ENCODE data around the gene SLC2A4RG. TPM values are rescaled to one million over a fixed set of nuclear protein-coding genes. Genes with fewer than 3 reads are reported as not detected.
A peak's percentile ranks its signal among the peaks of the same experiment; 100 is the strongest.

Gene SLC2A4RG
- total RNA-seq, 1 experiment from 2014 or later = 200 TPM

DNA sequence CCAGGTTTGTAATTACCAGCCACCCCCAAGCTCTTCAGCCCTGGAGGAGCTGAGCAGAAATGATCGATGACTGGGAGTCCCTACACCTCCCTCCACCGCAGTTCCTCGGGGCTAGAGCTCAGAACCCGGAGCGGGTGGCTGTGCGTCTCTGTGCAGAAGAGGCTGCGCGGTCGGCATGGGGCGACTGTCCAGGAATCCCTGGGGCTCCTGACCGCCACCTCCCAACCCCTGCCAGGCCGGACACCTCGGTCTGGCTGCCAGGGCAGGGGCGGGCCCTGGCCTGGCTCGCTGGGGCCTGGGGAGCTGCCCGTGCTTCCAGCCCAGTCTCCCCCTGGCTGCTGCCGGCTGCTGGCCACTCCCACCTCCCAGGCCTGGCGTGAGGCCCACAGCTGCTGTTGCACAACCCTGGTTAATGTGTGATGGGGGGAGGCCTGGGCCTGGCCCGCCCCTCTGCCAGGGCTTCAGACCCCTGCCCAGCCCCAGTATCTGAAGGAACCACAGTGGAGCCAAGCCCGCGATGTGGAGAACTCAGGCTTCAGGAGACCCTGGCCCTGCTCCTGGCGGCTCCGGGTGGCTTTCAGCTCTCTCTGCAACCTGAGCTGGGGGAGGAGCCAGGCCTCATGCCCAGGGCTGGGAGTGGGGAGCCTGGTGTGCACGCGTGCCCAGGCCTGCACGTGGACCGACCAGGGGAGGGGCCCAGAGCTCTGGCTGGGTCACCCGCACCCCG lies 1.2 kb downstream of the SLC2A4RG start:
- peak; percentile 98 for DNase-seq (ENCODE audit: low spot score)

DNA sequence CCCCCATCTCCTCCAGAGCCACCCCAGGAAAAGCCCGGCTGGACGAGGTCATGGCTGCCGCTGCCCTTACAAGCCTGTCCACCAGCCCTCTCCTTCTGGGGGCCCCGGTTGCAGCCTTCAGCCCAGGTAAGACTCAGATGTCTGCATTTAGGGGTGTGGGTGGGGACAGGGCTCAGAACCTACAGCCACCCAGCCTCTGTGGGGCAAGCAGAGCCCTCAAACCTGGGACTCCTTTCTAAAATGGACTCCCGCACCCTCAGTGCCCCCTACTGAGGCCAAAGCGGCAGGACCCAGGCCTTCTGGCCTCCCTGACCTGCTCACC lies 1.7 kb downstream of the SLC2A4RG start:
- DNase-seq (ENCODE audit: low spot score) = no peak

DNA sequence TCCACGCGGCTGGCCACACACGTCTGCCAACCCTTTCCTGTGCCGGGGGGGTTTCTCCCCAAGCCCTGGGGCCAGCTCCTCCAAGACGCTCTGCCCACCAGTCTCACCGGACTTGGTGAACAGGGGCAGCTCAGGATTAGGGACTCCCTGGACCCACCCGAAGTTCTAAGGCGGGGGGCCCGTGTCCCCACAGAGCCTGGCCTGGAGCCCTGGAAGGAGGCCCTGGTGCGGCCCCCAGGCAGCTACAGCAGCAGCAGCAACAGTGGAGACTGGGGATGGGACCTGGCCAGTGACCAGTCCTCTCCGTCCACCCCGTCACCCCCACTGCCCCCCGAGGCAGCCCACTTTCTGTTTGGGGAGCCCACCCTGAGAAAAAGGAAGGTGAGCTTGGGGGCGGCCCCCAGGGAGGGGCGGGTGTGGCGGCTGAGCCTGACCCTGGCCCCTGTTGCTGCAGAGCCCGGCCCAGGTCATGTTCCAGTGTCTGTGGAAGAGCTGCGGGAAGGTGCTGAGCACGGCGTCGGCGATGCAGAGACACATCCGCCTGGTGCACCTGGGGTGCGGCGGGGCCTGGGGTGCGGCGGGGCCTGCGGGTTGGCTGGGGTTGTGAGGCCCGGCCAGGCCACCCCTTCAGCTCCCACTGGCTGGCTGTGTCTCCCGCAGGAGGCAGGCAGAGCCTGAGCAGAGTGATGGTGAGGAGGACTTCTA lies 2.3 kb downstream of the SLC2A4RG start:
- DNase-seq (ENCODE audit: low spot score) = no peak

DNA sequence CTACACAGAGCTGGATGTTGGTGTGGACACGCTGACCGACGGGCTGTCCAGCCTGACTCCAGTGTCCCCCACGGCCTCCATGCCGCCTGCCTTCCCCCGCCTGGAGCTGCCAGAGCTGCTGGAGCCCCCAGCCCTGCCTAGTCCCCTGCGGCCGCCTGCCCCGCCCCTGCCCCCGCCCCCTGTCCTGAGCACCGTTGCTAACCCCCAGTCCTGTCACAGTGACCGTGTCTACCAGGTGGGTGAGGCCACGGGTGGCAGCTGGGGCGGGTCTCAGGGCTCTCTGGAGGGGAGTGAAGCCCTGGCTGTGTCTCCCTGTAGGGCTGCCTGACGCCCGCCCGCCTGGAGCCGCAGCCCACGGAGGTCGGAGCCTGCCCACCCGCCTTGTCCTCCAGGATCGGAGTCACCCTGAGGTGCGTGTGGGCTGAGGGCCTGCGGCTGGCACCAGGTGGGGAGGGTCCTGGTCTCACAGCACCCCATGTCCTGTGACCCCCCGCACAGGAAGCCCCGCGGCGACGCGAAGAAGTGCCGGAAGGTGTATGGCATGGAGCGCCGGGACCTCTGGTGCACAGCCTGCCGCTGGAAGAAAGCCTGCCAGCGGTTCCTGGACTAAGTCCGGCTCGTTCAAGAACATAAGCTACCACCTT lies 2.9 kb downstream of the SLC2A4RG start:
- no peak for DNase-seq (ENCODE audit: low spot score)

DNA sequence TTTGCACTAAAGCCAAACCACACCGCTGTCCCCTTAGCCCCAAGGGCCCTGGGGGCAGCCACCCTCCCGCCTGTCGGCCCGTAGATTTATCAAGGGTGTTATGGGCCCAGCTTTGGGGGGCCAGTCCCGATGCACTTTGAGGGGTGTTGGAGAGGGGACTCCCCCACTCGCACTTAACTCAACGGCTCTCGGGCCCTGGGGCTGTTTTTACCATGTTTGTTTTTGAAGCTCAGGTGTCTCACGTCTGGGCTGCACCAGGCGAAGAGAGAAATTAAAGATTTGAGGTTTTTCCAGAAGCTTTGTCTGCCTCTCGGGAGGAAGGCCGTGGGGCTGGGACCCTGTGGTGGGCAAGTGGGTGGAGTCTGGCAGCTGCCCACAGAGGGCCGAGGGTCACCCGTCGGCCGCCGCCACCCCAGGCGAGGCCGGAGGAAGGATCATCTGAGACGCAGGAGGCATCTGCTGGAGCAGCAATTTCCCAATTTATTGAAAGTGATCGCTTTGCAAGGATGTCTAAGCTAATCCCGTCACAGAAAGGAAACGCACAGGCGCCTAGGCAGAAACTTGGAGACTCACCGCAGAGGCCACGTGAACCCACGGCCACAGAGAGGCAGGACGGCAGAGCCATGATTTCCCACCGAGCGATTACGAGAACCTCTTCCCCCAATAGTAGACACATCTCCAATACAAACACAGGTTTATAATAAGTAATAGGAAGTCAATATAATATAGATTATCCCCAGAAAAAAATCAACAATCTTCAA lies 3.8 kb downstream of the SLC2A4RG start:
- DNase-seq (ENCODE audit: low spot score) = no peak

DNA sequence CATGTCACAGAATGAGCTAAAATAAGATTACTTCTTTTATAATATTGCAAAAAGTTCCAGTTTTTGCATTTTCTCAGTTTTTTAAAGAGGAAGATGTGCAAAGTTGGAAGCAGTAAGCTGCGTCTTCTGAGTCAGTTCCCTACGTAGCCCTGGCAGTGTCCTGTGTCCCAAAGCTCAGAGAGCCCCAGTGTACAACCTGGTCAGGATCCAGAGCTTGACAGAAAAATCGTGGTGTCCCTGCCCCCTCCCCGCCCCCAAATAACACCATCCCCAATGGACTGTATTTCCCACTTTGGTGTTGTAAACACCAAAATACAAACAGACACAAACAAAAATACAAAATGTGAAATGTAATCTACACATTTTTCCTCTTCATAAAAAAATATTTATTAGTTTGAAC lies 4.6 kb downstream of the SLC2A4RG start:
- no peak for DNase-seq (ENCODE audit: low spot score)

DNA sequence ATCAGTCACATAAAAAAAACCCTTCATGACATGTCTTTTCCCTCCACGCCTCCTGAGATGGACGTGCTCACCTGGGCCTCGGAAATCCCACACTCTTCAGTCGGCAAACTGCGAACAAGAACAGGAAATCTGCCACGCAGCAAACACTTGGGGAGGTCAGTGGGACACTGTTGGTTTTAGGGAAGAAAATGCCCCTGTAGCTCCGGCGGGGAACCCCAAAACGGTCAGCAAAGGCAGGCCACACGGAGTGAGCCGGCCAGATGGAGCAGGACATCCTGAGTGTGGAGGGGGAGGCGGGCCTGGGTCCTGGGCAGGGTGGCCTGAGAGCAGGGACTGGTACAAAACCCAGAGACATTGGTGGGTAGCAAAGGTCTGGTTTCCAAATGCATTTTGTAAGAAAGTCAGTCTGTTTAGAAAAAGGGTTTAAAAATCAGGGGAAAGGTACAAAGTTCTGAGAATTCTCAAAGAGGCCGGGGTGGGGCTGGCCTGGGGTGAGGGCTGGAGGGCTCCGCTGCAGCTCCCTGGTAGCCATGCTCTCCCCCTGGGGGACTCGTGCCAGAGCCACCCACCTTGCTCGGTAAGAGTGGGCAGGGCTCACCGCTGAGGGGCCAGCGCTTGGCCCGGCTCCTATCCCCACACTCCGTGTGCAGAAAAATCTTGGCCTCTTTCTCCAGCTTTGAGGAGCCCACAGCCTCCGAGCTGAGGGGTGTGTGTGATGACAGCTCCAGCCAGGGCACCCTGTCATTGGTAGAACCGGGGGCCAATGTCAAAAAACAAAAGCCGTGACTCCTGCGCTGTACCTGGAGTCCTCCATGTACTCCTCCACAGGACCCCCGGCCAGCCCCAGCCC lies 5.2 kb downstream of the SLC2A4RG start:
- no peak for DNase-seq (ENCODE audit: low spot score)

DNA sequence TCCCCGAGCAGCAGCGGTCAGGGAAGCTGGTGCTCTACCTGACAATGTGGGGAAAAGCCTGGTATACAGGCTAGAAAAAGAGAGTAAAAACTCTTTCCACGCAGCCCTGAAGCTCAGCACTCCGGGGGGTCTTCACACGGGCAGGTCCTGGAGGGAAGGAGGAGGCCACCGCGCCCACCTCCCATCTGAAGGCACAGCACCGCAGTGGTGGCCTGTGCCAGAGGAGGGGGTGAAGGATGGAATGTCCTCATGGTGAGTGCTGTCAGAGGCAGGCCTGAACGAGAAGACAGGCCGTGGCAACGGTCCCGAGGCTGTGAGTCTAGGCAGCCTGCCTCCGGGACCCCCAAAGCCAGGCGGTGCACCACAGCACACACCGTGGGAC lies 5.8 kb downstream of the SLC2A4RG start:
- DNase-seq (ENCODE audit: low spot score) = no peak

DNA sequence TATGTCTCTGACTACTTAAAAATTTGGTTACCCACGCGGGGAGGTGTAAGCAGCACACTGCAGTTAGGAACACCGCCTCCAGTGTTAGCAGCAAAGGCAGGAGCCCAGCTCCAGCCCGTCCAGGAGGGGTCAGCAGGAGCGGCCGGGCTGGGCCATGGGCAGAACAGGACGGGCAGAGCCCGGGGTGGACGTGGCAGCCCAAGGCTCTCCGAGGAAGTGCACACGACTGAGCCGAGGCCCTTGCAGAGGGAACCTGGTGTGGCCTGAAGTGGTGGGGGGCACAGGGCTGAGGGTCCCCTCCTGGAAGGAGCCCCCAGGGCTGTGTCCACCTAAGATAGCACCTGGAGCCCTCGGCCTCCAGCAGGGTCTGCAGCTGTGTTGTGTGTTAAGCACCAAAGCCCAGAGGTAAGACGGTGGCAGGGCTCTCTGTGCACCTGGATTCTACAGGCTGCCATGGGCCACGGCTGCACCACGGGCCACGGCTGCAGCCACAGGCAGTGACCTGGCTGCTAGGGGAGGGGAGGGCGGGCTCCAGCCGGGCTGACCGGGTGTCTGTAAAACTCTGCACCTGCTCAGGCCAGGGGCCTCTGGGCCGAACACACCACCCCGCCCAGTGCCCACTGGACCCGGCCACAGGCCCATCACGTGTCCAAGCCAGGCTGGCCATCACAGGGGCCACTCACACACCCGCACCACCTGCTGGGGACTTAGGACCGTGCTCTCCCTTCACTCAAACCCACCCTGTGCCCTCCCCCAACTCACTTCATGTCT lies 6.6 kb downstream of the SLC2A4RG start:
- no peak for DNase-seq (ENCODE audit: low spot score)

DNA sequence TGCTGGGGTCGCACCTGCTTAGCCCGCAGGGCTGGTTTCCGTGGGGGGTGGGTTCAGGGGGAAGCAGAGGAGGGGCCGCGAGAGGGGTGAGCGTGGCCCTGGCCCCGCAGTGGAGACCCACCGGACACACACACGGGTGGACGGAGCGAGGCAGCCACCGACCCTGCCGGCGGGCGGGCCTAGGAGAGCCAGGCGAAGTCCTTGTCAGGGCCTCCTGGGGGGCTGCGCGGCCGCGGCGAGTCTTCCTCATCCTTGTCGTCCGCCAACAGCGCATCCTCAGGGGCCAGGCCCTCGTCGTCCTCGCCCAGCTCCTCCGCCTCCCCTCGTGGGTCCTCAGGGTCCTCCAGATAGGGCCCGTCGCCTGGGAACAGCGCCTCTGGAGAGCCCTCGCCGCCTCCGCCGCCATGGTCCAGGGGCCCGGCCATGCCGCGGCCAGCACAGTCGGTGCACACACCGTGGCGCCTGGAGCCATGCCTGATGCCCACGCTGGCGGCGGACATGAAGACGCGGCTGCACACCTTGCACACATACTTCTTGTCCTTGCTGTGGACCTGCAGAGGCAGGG lies 7.3 kb downstream of the SLC2A4RG start:
- DNase-seq (ENCODE audit: low spot score) = no peak

DNA sequence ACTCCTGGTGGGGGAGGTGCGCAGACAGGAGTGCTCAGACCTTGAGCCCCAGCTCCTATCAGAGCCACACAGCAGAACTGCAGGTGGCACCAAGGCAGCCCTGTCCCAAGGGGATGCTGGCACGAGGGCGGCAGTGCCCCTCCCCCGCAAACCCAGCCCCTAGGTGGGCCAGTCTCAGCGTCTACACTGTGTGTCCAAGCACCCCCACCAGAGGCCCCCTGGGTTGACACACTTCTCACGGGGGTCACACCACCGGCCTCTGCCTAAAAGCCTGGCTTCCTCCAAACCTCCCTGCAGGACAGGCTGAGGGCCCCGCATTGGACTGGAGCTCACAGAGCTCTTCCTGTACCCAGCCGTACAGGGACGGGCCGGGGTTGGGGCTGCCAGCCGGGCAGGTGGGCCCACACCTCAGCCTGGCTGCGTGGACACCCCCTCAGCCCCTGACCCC lies 8.1 kb downstream of the SLC2A4RG start:
- DNase-seq (ENCODE audit: low spot score) = no peak

DNA sequence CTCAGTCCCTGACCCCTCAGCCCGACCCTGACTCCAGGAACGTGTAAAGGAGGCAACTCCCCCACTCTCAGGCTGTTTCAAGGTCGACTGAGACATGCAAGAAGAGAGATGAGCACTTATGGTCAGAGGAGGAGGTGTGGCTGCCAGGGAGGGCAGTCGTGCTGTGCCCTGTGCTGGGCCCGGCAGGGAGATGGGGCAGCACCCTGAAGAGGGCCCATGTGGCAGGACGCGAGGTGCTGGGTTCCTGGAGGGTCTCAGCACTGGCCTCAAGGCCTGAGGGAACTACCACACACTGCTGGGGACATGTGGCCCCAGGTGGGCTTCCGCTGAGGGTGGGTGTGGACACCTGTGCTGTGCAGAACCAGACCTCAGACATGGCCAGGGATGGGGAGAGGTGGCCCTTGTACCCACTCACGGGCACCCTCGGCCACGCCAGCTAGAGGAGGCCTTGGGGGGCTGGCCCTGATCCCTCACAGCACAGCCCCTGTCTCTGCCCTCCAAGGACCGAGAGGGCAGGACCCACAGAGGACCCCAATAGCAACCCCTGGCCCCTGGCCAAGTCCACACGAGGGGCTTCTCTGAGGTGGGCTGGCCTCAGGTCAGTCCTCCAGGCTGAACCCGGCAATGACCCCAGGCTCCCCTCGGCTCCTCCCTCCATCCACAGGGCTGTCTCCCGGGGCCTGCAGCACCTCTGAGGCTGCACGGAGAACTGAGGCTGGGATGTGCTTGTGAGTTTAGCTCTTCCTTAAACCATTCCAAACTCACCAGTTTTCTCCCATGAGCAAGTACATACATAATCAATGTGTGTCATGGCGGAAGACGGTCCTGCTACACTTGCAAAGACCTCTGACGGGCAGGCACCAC lies 8.7 kb downstream of the SLC2A4RG start:
- DNase-seq (ENCODE audit: low spot score) = no peak

DNA sequence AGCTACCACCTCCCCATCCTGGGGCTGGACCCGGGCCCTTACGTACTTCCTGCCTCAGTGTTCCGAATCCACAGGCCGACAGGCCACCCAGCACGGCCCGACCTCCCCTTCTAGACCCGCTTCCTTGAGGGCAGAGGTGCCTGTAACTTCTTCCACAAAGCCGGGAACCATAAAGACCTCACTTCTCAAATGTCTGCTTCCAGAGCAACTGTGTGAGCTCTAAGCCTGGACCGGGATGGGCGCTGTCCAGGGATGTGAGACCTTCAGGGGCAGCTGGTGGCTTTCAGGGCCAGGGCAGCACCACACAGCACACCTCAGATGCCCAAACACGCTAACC lies 9.3 kb downstream of the SLC2A4RG start:
- DNase-seq (ENCODE audit: low spot score) = no peak

DNA sequence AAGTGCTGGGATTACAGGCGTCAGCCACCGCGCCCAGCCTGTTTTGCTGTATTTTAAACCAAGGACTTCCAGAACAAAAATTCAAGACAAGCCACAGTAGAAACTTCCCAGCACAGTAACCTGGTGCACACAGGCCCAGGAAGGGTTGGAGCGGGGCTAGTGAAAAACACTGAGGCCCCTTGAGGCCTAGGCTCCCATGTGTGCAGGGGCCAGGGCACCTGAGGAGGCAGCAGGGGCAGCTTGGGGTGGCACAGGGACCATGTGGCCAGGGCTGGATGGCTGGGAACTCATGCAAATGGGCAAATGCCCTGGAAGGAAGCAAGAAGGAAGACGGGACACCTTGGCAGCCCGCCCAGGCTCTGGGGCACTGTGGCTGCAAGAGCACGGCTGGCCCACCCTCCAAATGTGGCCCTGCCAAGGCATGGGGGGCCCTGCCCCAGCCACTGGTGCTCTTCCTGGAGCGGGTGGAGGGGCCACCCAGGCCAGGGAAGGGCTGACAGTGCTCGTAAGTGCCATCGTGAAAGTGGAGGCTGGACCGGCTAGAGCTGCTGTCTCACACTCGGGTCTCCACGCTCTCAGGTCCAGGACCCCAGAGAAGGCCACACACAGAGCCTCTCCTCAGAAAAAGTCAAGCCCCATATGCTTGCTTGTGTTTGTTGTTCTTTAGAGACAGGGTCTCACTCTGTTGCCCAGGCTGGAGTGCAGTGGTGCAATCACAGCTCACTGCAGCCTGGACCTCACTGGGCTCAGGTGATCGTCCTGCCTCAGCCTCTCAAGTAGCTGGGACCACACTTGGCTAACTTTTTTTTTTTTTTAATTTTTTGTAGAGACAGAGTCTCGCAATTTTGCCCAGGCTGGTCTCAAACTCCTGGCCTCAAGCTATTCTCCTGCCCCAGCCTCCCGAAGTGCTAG lies 10.3 kb downstream of the SLC2A4RG start:
- no peak for DNase-seq (ENCODE audit: low spot score)

DNA sequence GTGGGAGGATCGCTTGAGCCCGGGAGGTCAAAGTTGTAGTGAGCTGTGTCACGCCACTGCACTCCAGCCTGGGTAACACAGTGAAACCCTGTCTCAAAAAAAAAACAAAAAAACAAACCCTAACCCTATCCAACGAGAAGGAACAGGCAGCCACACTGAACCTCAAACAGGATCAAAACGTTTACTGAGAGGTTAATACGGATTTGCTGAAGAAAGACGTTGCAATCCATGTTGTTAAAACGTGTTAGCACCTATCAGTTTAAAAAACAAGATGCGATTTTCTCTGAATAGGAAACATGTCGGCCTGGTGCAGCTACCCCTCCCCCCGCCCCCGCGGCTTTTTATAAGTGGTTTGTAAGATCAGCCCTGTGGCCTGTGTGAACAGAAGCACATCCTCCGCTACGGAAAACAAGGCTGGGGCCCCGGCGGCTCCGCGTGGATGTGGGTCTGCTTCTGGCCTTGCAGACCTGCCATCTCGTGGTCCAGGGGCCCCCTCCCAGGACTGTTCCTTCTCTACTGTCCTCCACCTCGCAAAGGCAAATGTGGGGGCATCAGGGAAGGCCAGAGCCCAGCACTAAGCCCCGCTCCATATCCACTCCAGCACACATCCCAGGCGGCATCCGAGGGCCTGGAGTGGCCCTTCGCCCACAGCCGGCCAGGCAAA lies 11.4 kb downstream of the SLC2A4RG start:
- no peak for DNase-seq (ENCODE audit: low spot score)

DNA sequence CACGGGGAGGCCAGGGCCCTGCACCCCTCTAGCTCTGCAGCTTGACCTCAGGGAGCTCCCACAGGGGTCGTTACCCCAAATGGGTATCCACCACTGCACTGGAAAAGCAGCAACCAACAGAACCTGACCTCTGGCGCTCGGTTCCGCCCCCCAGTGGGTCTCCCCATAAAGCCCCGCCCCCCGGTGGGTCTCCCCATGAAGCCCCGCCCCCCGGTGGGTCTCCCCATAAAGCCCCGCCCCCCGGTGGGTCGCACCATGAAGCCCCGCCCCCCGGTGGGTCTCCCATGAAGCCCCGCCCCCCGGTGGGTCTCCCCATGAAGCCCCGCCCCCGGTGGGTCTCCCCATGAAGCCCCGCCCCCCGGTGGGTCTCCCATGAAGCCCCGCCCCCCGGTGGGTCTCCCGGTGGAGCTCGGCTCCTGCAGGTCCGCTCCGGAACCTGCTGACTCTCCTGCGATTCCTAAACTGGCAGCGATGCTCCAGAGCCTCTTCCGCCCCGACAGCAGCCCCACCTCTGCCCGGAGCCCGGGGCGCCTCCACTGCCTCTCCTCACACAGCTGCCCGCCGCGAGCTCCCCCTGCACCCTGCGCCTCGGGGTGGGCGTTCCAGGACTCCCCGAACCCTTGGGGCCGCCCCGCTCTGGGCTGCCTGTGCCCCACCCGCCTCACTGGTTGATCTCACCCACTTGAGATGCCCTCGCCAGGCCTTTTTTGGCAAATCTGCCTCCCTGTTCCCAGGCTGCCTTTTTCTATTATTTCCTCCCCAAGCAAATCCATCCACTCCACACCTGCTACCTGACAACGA lies 12.1 kb downstream of the SLC2A4RG start:
- no peak for DNase-seq (ENCODE audit: low spot score)
